Thymus (tissue), 11 donors: ENCODE measurements around the gene FAM184B. TPM values are rescaled to one million over a fixed set of nuclear protein-coding genes. Genes with fewer than 3 reads are reported as not detected.

Source experiments
- DNase-seq, 9 donors: peaks; one replicate each; pipeline ENCODE4 v3.0.0-alpha.2; 2013; ENCODE audit warnings: low spot score in 9 of 9, low read depth in 6 of 9, missing footprints in 1 of 9
- H3K27ac ChIP-seq, 2 donors: one replicate each; pipeline ENCODE4 v1.5.1; 2013; ENCODE audit warnings: control low read depth in 1 of 2, low read depth in 1 of 2, low read length in 1 of 2, mild to moderate bottlenecking in 1 of 2, moderate library complexity in 1 of 2
- H3K27me3 ChIP-seq, 2 donors: one replicate each; pipeline ENCODE4 v1.5.1; 2013; ENCODE audit warnings: low read length in 1 of 2; ENCODE audit not compliant: control insufficient read depth in 2 of 2, insufficient read depth in 1 of 2
- H3K36me3 ChIP-seq, 2 donors: one replicate each; pipeline ENCODE4 v1.5.1; 2013; ENCODE audit warnings: low read length in 1 of 2, mild to moderate bottlenecking in 1 of 2, moderate library complexity in 1 of 2; ENCODE audit not compliant: control insufficient read depth in 2 of 2, insufficient read depth in 2 of 2
- H3K4me1 ChIP-seq, 2 donors: one replicate each; pipeline ENCODE4 v1.5.1; 2013; ENCODE audit warnings: low read length in 2 of 2; ENCODE audit not compliant: control insufficient read depth in 2 of 2, insufficient read depth in 2 of 2
- H3K4me3 ChIP-seq, 2 donors: one replicate each; pipeline ENCODE4 v1.5.1; 2013; ENCODE audit warnings: low read length in 2 of 2, control low read depth in 1 of 2, mild to moderate bottlenecking in 1 of 2
- H3K9me3 ChIP-seq, 2 donors: one replicate each; pipeline ENCODE4 v1.5.1; 2013; ENCODE audit warnings: low read length in 1 of 2, mild to moderate bottlenecking in 1 of 2; ENCODE audit not compliant: control insufficient read depth in 2 of 2, insufficient read depth in 1 of 2
- WGBS: extraction: QIAGEN DNeasy Blood & Tissue Kit; methylation state at CpG from one replicate; pipeline ENCODE4 v1.1.7; 2013; 5-methylcytosine and 5-hydroxymethylcytosine counted together
- polyA plus RNA-seq: library from polyadenylated mRNA; stranded (reverse); fragments of 200-250 nt; gene quantifications from one replicate; pipeline ENCODE4 v1.2.3, GENCODE V29; 2013
- total RNA-seq: library from RNA; stranded (reverse); fragments of 120-200 nt; gene quantifications from one replicate; pipeline ENCODE4 v1.2.4, GENCODE V29; 2013
- donor health status: healthy.

Gene FAM184B
- total and polyA plus RNA-seq, 2 donors = 0.05 to 0.09 TPM

DNA sequence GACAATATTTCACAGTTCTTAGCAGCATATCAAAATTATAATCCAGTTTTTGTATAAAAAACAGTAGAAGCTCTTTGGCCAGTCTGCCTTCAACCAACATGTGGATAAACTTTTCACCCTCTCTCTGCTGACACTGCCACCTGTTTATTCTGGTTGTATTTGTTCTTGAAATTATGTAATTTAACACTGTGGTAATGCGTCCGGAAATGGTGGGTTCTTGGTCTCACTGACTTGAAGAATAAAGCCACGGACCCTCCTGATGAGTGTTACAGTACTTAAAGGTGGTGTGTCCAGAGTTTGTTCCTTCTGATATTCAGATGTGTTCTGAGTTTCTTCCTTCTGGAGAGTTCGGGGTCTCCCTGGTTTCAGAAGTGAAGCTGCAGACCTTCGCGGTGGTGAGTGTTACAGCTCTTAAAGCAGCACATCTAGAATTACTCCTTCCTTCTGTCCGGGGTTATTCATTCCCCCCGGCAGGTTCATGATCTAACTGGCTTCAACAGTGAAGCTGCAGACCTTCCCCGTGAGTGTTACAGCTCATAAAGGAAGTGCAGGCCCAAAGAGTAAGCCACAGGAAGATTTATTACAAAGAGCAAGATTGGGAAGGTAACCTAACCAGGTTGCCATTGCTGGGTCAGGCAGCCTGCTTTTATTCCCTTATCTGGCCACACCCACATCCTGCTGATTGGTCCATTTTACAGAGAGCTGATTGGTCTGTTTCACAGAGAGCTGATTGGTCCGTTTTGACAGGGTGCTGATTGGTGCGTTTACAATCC, 15.7 kb downstream of the FAM184B start:
- peaks cover 0 to 2% of the 10 kb centered on the region in 2 donors for H3K4me1 ChIP-seq
- H3K27ac ChIP-seq = no peak overlapping the region
- H3K36me3 ChIP-seq = no peaks in the 10 kb centered on the region
- DNase-seq = no peak
- 24% methylated on average over 11 of the region's 11 CpGs for WGBS
- no peak overlapping the region for H3K4me3 ChIP-seq
- H3K9me3 ChIP-seq = peaks cover 0 to 8% of the 10 kb centered on the region in 2 donors
- no peaks in the 10 kb centered on the region for H3K27me3 ChIP-seq

DNA sequence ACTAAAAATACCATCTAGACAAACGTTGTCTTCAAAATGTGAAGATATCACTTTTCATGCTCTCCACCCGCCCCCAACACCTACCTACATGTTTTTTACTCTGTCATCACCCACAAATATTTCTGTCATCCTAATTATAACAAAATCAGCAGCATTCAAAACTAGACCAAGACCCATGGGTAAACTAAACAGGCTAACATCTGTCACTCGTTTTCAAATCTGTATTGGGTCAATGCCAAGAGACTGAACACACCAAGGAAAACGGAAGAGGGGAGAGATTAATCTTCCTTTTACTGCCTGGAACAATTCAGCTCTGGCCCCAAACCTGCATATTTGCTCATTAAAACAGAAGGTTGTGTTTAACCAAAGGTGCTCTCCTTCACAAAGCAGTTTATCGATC, 17.5 kb downstream of the FAM184B start:
- Histone ChIP-seq H3K4me3 (no peak overlapping the region), H3K27ac (no peak overlapping the region), H3K36me3 (no peaks in the 10 kb centered on the region), H3K27me3 (no peaks in the 10 kb centered on the region), H3K9me3 (peaks cover 0 to 8% of the 10 kb centered on the region in 2 donors), H3K4me1 (peaks cover 0 to 2% of the 10 kb centered on the region in 2 donors)
- no peak for DNase-seq
- 88% methylated on average over 5 of the region's 5 CpGs for WGBS

DNA sequence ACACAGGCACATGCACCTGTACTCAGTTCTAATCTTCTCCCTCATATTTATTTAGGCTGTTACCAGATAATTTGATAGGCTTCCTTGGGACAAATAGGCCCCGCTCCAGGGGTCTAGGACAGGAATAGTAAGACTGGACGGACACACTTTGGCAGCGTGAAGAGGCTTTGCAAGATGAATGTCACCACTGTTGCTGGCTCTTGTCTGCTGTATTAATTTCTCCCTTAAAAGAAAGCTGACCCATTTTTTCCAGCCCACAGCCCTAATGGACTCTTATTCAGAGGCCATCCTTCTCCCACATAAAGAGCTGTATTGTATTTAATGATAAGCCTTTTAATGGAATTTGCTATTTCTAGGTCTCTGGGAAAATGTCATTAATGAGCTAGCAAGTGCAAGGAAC, 18.0 kb downstream of the FAM184B start:
- H3K27me3 ChIP-seq = no peaks in the 10 kb centered on the region
- peaks cover 0 to 8% of the 10 kb centered on the region in 2 donors for H3K9me3 ChIP-seq
- H3K4me3 ChIP-seq = no peak overlapping the region
- WGBS = 100% methylated on average over 3 of the region's 3 CpGs
- H3K4me1 ChIP-seq = peaks cover 0 to 2% of the 10 kb centered on the region in 2 donors
- no peak overlapping the region for H3K27ac ChIP-seq
- H3K36me3 ChIP-seq = no peaks in the 10 kb centered on the region
- no peak for DNase-seq

DNA sequence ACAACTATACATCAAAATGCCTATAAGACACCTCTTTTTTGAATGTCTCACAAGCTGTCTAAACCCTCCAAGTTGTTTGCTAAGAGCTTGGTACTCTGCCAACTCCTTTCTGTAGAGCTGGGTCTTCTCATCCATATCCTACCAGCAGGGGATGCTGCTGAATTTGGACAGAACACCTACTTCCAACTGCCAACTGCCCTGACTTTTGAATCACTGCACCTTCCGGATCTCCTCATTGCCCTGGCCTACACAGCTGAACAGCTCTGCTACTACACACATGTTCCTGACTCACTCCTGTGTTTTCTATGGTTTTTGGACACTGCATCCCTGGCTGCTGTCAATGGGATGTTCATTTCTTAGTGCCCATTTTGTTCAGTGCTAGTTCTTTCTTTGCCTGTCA, 18.7 kb downstream of the FAM184B start:
- Histone ChIP-seq H3K9me3 (peaks cover 0 to 8% of the 10 kb centered on the region in 2 donors), H3K36me3 (no peaks in the 10 kb centered on the region), H3K27ac (no peak overlapping the region), H3K4me1 (peaks cover 0 to 2% of the 10 kb centered on the region in 2 donors), H3K4me3 (no peak overlapping the region), H3K27me3 (no peaks in the 10 kb centered on the region)
- 95% methylated on average over 1 of the region's 1 CpG for WGBS
- DNase-seq = no peak

DNA sequence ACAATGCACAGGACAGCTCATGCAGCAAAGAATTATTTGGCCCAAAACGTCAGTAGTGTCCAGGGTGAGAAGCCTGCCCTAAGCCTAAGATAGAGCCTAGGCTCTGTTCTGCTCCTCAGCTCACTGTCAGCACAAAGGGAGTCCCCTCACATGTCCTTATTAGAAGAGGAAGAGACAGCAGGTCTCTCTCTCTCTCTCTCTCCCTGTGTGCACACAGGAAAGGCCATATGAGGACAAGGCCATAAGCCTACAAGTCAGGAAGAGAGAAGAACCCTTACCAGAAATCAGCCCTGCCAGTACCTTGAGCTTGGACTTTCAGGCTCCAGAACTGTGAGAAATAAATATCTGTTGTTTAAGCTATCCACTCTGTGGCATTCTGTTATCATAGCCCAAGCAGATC, 20.4 kb downstream of the FAM184B start:
- DNase-seq = no peak

DNA sequence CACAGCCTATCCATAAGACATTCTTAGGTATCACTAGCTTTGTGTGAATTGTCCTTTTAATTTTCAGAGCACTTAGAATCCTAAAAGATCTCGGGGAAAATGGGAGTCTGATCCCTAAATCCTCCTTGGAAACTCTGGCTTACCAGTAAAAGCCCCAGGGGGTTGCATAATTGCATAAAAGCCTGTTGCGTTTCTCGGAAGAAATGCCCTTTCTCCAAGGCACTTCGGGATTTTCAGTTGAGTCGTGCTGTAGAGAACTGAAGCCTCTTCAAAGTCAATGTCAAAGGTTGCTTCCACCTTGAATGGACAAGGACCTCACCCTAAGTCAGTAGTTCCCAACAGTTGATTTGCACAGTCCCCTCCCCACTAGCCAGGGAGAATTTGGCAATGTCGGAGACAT, 20.8 kb downstream of the FAM184B start:
- Histone ChIP-seq H3K4me3 (no peak overlapping the region), H3K27me3 (no peaks in the 10 kb centered on the region), H3K27ac (no peak overlapping the region), H3K9me3 (no peaks in the 10 kb centered on the region), H3K36me3 (no peaks in the 10 kb centered on the region), H3K4me1 (peaks cover 0 to under 1% of the 10 kb centered on the region in 2 donors)
- WGBS = 95% methylated on average over 6 of the region's 6 CpGs
- DNase-seq = no peak

More for the DNA sequence above, 20.4 kb downstream of the FAM184B start:
- Histone ChIP-seq H3K27me3 (no peaks in the 10 kb centered on the region), H3K36me3 (no peaks in the 10 kb centered on the region), H3K4me3 (no peak overlapping the region), H3K9me3 (no peaks in the 10 kb centered on the region), H3K27ac (no peak overlapping the region), H3K4me1 (peaks cover 0 to 2% of the 10 kb centered on the region in 2 donors)
- whole genome bisulfite sequencing = 86% methylated on average over 1 of the region's 1 CpG

DNA sequence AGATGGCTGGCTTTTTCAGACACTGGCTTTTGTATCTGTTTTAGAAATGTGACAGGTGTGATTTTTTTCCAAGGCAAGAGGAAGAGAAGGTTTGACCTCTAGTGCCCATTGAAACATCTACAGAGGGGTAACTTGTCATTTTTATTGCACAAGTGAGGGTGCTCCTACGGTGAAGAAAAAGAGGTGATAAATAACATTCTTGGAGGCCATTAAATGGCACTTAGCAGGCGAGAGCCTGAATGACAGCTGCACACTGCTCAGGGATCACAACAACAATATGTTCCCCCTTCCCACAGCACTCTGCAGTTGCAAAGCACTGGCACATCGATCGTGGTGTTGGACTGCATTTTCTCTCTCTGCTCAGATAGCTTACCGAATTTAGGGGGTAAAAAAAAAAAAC, 22.9 kb downstream of the FAM184B start:
- Histone ChIP-seq H3K4me3 (no peak overlapping the region), H3K27ac (no peak overlapping the region), H3K9me3 (no peaks in the 10 kb centered on the region), H3K36me3 (no peaks in the 10 kb centered on the region), H3K4me1 (no peaks in the 10 kb centered on the region), H3K27me3 (no peaks in the 10 kb centered on the region)
- 90% methylated on average over 5 of the region's 5 CpGs for WGBS
- DNase-seq = no peak

DNA sequence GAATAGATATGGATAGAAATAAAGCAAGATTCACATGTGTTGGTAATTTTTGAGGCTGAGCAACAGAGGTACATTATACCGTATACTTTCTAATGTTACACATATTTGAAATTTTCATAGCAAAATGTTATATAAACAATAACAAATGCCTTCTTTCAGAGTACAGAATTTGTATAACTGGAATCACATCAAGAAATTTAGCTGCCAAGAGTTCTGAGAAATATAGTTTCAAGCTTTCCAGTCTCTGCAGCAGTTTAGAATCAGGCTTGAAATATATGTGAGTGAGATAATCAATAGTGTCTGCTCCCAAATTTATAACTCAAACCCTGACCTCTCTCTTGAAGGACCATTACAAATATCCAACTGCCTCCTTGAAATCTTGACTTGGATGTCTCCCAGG, 23.8 kb downstream of the FAM184B start:
- Histone ChIP-seq H3K27me3 (no peaks in the 10 kb centered on the region), H3K4me3 (no peak overlapping the region), H3K4me1 (no peaks in the 10 kb centered on the region), H3K36me3 (no peaks in the 10 kb centered on the region), H3K27ac (no peak overlapping the region), H3K9me3 (no peaks in the 10 kb centered on the region)
- 96% methylated on average over 1 of the region's 1 CpG for WGBS
- no peak for DNase-seq

DNA sequence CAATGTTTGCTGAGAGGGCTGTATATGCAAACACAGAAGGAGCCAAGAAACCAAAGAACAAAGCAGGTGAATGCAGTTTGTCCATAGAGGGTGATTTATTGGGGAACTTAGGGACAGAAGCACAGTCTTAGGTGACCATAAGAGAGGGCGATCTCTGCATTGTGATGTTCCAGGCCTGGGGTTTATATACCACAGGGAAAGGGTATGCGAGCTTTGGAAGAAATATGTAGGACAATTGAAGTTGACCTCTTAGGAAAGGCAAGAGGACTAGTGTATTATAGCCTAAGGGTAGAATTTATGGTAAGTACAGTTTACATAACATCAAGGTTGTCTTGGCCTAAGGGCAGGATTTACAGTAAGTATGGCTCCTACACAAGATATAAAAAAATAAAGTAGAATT, 27.8 kb downstream of the FAM184B start:
- no peaks in the 10 kb centered on the region for H3K4me1 ChIP-seq
- no peaks in the 10 kb centered on the region for H3K9me3 ChIP-seq
- DNase-seq = no peak
- no peaks in the 10 kb centered on the region for H3K27me3 ChIP-seq
- WGBS = 95% methylated on average over 2 of the region's 2 CpGs
- no peaks in the 10 kb centered on the region for H3K36me3 ChIP-seq
- H3K27ac ChIP-seq = no peak overlapping the region
- H3K4me3 ChIP-seq = no peak overlapping the region
